GM21360 (cell line): ENCODE results near the gene OSBPL8.

Experiments used
- ATAC-seq: cut with Tn5 transposase; IDR thresholded peaks from one replicate; pipeline ENCODE4 v1.9.1; 2021; ENCODE audit warnings: mild to moderate bottlenecking, moderate library complexity; ENCODE audit not compliant: unreplicated experiment

The OSBPL8 gene

DNA sequence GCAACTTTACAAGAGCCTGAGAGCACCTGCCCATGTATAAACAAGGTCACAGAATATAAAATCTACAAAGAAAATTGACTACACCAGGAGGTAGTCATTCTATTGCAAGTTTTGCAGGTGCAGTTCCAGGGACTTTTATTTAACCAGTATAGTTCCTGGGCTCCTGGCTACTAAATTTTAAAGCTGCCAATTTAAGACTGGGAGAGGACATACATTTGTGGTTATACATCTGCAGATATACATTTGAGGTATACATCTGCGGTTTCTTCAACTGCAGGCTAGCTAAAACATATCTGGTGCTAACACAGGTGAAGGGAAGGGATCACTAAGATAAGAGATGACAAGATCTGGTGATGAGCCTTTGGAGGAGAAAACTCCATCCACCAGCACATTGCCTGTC is 241.6 kb downstream of the OSBPL8 start:
- ATAC-seq, result no peak

DNA sequence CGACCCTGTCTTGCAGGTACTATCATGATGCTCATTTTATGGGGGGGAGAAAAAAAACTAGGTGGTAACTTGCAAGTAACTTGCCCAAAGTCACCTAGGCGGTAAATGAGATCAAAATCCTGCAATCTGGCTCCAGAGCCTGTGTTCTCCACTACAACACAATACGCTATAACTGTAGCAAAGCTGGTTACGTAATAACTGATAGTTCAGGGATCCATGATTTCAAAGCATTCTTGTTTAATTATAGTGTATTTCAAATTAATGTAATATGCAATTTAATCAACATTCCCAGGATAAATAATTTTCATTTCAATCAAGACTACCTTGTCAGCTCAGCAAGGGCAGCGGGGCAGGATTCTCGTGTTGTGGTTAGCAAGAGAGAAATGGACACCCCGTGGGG is 243.1 kb downstream of the OSBPL8 start:
- no peak for ATAC-seq

DNA sequence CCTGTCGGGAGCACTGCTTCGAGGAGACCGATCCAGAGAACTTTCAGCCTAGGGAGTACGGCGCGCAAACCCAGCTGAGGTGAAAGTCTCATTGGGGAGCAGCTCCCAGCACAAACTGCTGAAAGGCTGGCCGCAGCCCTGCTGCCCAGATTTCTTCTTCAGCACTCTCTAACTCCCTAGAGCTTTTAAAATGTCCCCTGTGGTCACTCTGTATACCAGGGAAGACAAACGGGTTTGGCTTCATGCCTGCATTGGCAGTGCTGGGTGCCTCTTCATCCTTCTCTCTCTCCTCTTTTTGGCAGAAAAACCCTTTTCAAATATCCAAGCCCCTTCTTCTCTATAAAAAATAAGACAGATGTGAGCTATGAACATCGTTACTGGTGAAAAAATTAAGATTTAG is 246.3 kb downstream of the OSBPL8 start:
- no peak for ATAC-seq

DNA sequence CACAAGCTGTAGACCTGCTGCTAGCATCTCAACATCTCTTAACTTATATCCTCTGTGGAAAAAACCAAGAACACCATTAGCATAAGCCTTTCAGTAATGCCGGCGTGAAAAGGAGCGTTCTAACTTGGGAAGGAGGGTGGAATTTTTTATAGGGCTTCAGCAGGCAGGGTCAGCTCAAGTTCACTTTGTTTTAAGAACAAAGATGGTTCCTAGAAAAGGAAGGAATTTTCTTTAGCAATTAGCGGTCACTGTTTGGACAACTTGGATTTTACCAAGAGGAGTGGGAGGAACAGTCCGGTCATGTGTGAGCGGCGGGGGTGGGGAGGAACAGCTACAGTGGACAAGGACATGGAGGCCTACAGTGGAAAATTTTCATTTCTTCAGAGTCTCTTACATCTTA is 247.3 kb downstream of the OSBPL8 start:
- ATAC-seq, result no peak

DNA sequence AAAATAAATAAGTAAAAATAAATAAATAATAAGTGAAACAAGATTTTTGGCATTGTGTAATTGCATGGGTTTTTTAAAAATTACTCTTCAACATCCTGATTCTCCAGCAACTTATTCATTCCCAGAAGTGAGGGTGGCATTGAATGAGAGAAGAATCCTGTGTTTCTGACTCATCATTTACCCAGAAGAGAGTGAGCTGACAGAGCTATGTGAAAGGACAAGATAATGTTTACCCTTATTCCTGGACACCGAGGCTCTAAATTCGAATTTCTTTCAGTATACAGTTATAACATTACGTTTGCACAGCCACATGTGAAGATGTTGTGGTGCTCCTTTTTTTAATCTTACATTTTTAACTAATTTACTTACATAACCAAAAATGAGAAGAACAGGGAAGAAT is 247.8 kb downstream of the OSBPL8 start:
- no peak for ATAC-seq

DNA sequence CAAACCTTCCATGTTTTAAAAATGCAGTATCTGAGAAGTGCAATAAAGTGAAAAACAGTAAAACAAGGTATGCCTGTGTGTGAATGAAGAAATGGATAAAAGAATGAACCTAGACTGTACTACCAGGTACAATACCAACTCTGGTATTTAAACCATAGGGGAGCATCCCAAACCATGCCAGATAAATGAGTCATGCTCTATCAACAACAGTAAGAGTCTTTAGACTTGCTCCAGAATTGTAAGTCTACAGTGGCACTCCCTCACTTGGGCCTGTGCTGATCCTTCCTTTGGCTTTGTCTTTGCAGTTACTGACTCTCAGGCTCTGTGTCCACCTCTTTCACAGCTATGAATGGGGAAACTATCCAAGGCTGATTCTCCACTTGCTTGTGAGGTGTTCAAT is 249.5 kb downstream of the OSBPL8 start:
- ATAC-seq, result no peak

DNA sequence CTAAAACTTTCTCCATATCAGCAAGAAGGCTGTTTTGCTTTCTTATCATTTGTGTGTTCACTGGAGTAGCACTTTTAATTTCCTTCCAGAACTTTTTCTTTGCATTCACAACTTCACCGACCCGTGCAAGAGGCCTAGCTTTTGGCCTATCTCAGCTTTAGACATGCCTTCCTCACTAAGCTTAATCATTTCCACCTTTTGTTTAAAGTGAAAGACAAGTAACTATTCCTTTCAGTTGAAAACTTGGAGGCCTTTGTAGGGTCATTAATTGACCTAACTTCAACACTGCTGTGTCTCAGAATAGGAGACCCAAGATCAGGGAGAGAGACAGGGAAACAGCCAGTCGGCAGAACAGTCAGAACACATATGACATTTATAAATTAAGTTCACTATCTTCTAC is 250.7 kb downstream of the OSBPL8 start:
- no peak for ATAC-seq

DNA sequence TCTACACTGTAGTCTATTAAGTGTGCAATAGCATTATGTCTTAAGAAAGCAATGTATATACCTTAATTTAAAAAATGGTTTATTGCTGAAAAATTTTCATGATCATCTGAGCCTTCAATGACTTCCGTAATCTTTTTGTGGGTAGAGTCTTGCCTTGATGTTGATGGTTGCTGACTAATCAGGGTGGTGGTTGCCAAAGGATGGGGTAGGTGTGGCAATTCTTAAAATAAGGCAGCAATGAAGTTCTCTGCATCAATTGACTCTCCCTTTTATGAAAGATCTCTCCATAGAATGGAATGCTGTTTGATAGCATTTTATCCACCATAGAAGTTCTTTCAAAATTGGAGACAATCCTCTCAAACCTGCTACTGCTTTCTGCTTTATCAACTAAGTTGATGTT is 252.5 kb downstream of the OSBPL8 start:
- ATAC-seq, result no peak

DNA sequence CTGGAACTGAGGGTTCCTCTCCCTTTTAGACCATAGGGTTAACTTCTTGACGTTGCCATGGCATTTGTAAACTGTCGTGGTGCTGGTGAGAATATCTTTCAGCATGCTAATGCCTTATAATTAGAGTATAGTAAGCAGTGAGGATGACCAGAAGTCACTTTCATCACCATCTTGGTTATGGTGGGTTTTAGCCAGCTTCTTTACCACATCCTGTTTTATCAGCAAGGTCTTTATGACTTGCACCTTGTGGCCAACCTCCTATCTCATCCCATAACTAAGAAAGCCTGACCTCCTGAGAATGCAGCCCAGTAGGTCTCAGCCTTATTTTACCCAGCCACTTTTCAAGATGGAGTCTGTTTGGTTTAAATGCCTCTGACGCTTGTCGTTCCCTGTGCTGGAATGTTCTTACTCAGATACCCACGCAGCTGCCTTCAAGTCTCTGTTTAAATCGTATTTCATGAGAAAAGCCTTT is 255.5 kb downstream of the OSBPL8 start:
- no peak for ATAC-seq

DNA sequence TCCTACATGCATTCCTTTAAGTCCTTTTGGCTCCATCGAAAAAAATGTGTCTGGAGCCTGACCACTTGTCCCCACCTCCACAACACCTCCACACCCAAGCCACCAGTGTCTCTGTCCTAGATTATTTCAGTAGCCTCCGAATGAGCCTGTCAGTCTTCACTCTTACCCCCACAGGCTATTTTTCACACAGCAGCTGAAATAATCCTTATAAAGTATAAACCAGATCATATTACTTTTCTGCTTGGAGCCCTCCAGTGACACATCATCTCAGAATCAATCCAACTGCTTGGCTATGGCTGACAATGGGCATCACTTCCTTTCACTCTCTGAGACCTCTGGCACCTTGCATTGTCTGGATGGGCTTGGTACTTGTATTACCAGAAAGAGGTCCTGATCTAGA is 256.2 kb downstream of the OSBPL8 start:
- ATAC-seq, result no peak
